HEK293T (cell line): Measurements from ENCODE around the gene CCL11.

ENCODE experiments used
- BHLHE40 ChIP-seq: fragments of 450-650 bp; IDR thresholded peaks from 2 replicates; pipeline ENCODE4 v1.6.1; 2016; ENCODE audit warnings: mild to moderate bottlenecking, moderate library complexity, borderline replicate concordance
- CTBP1 ChIP-seq: fragments of 450-650 bp; IDR thresholded peaks from 2 replicates; pipeline ENCODE4 v1.6.1; 2016; ENCODE audit warnings: borderline replicate concordance
- FOXK2 ChIP-seq: fragments of 450-650 bp; IDR thresholded peaks from 2 replicates; pipeline ENCODE4 v1.6.1; 2016; ENCODE audit warnings: mild to moderate bottlenecking
- FOXM1 ChIP-seq: fragments of 450-650 bp; IDR thresholded peaks from 2 replicates; pipeline ENCODE4 v1.6.1; 2017; ENCODE audit warnings: mild to moderate bottlenecking, borderline replicate concordance
- HDGF ChIP-seq: fragments of 450-650 bp; IDR thresholded peaks from 2 replicates; pipeline ENCODE4 v1.6.1; 2017; ENCODE audit warnings: antibody characterized with exemption, borderline replicate concordance
- LEF1 ChIP-seq: fragments of 450-650 bp; IDR thresholded peaks from 2 replicates; pipeline ENCODE4 v1.6.1; 2017; ENCODE audit warnings: mild to moderate bottlenecking, borderline replicate concordance
- SP1 ChIP-seq: fragments of 450-650 bp; IDR thresholded peaks from 2 replicates; pipeline ENCODE4 v1.6.1; 2017
- SUZ12 ChIP-seq: fragments of 450-650 bp; IDR thresholded peaks from 2 replicates; pipeline ENCODE4 v1.6.1; 2016; ENCODE audit warnings: mild to moderate bottlenecking
- ZNF384 ChIP-seq: fragments of 450-650 bp; IDR thresholded peaks from 2 replicates; pipeline ENCODE4 v1.6.1; 2016

DNA sequence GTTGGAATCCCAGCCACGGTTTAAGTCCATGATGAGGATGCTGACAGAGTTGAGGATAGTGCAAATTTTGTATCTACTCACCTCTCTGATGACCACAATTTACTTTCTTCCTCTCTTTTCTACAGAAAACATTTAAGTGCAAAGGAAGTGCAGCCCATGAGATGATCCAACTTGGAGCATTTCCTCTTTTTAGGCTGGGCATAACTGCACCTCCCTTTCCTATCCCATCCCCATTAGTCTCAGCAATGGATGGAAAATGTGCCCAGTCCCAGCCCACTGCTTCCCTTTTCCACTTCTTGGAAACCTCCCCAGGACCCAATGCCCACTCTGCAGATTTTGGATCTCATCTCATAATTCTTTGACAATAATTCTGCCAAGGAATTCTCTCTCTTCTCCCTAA lies 17.1 kb downstream of the CCL11 start:
- TF ChIP-seq HDGF (no peak), FOXM1 (no peak), CTBP1 (no peak), BHLHE40 (no peak), ZNF384 (no peak), SP1 (no peak), SUZ12 (no peak), FOXK2 (no peak), LEF1 (no peak)
